Fibroblast of skin of back (primary cell): Measurements from ENCODE around the gene ABCC3.

ENCODE experiments used
- DNase-seq: peaks from one replicate; pipeline ENCODE4 v3.0.0-alpha.2; 2013

ABCC3 gene

GRCh38 chr17:50685691-50686493, 51.2 kb downstream of the ABCC3 start:
- DNase-seq: no peak

GRCh38 chr17:50686494-50687199, 52.0 kb downstream of the ABCC3 start:
- peak; percentile 84 for DNase-seq

- DNase-seq: no peak
Measured at GRCh38 chr17:50687200-50688066, 52.8 kb downstream of the ABCC3 start.

- DNase-seq: no peak
Measured at GRCh38 chr17:50688245-50688644, 53.6 kb downstream of the ABCC3 start.

GRCh38 chr17:50689251-50689650, 54.6 kb downstream of the ABCC3 start:
- DNase-seq: peak; percentile 42

- no peak for DNase-seq
Measured at GRCh38 chr17:50689956-50690886, 55.5 kb downstream of the ABCC3 start.

GRCh38 chr17:50690887-50691549, 56.3 kb downstream of the ABCC3 start:
- DNase-seq: no peak

GRCh38 chr17:50691550-50692447, 57.1 kb downstream of the ABCC3 start:
- DNase-seq: no peak

GRCh38 chr17:50692448-50693035, 57.9 kb downstream of the ABCC3 start:
- no peak for DNase-seq

- peak; percentile 62 for DNase-seq
Measured at GRCh38 chr17:50693036-50693682, 58.5 kb downstream of the ABCC3 start.

- no peak for DNase-seq
Measured at GRCh38 chr17:50696365-50696879, 61.7 kb downstream of the ABCC3 start.

GRCh38 chr17:50697062-50697461, 62.4 kb downstream of the ABCC3 start:
- no peak for DNase-seq

GRCh38 chr17:50697663-50698272, 63.1 kb downstream of the ABCC3 start:
- DNase-seq: no peak

GRCh38 chr17:50699410-50699809, 64.7 kb downstream of the ABCC3 start:
- no peak for DNase-seq

- no peak for DNase-seq
Measured at GRCh38 chr17:50703162-50703561, 68.5 kb downstream of the ABCC3 start.

GRCh38 chr17:50707289-50708049, 72.8 kb downstream of the ABCC3 start, which contains the start of gene ANKRD40:
ANKRD40 (minus strand) TSS chr17:50707914; CDS start chr17:50707654, 260 bp downstream.
- peak; percentile 96 for DNase-seq
